T-helper 22 cell (primary cell): ENCODE measurements around the gene SYT8.

ENCODE experiments used
- DNase-seq: peaks from one replicate; pipeline ENCODE4 v3.0.0-alpha.2; 2020; ENCODE audit warnings: low read depth

SYT8 gene

GRCh38 chr11:1819074-1819473 lies 15.7 kb upstream of the SYT8 start:
- no peak for DNase-seq

GRCh38 chr11:1820463-1821325 lies 14.1 kb upstream of the SYT8 start:
- no peak for DNase-seq

DNA sequence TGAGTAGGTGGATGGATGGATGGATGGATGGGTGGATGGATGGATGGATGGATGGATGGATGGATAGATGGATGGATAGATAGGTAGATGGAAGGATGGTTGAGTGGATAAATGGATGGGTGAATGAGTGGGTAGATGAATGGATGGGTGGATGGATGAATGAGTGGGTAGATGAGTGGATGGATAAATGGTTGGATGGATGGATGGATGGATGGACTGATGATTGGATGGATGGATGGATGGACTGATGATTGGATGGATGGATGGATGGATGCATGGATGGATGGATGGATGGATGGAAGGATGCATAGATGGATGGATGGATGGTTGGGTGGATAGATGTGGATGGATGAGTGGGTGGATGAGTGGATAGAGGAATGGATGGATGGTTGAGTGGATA lies 13.2 kb upstream of the SYT8 start:
- no peak for DNase-seq

GRCh38 chr11:1822648-1823375 lies 12.0 kb upstream of the SYT8 start:
- no peak for DNase-seq

- DNase-seq = no peak
These were observed 11.2 kb upstream of the SYT8 start for GRCh38 chr11:1823376-1824220.

DNA sequence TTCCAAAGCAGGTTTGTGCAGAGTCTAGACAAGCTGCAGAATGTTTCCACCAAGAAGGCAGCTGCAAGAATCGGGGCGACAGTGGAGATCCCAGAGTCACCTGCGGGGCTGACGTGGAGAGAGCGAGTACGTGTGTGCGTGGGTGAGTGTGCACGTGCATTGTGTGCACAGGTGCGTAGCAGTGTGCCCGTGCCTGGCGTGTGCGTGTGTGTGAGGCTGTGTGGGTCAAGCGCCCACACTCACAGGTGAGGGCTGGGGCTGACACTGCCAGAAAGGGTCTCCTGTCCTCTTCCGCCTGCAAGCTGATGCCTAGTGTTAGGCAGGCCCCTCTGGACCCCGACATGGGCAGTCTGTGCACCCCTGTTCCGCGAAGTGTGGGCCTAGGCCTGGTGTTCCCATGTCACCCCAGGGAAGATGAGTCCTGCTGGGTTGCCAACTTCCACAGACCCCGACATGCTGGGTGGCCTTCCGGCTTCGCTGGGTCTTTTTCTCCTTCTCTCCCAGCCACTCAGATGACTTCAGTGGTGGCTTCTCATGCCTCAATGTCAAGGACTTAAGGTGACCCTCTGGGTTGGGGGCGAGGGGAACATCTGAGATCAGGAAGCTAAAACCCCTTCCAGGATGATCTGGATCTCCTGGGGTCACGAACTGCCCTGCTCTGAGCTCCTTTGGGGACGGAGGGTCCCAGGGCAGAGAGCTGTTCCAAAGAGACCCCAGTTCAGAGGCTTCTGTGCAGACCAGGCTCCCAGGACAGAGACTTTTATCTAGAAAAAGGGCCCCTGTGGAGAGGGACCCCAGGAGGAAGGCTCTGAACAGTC lies 10.4 kb upstream of the SYT8 start:
- DNase-seq = no peak

DNA sequence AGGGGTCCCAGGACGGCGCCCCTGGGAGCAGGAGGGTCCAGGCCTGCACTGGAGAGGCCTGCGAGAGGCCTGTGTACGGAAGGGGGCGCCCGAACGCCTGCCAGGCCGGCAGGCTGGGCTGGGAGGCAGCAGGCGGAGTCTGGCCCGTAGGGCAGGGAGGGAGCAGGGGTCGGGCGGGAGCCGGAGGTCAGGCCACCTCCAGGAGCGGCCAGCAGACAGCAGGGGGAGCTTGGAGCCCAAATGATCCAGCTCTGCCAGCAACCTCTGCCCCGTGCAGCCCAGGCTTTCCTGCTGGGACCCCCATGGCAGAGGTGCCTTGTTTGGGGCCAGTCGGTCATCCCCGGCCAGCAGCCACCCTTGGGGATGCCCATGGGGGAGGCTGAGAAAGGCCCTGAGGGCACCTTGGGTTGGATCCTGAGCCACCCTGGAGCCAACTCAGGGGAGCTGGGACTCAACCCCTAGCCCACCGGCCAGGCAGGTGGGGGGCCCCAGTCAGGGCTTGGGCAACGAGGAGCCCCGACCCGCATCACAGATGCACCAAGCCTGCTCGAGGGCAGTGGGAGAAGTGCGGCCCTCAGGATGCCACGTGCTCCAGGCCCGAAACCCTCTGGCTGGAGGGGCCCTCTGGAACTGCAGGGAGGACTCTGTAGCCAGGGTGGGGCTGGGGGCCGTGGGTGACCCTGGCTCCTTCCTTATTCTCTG lies 9.6 kb upstream of the SYT8 start:
- DNase-seq = no peak

GRCh38 chr11:1825785-1826451 lies 8.9 kb upstream of the SYT8 start:
- no peak for DNase-seq

DNA sequence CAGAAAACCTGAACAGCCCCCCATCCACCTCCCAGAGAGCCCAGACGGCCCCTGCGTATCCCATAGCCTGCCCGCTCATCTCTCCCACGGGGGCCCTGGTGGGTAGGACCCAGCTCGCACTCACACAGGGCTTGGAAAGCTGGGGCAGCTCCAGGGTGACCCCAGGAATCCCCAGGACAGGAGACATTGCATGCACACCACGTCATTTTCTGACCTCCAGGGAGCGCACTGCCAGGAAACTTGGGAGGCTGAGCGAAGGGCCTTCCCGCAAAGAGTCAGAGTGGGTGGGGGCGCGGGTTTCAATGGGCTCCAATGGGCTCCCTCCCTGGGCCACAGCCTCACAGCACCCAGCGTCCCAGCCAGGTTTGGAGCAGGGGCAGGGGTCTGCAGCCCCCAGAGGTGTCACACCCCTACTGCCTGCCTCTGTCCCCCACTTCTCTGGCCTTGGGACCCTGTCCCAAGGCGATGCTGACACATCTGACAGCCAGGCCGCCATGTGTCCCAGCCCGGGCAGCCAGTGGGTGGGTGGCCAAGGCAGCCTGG lies 8.2 kb upstream of the SYT8 start:
- DNase-seq = no peak

DNA sequence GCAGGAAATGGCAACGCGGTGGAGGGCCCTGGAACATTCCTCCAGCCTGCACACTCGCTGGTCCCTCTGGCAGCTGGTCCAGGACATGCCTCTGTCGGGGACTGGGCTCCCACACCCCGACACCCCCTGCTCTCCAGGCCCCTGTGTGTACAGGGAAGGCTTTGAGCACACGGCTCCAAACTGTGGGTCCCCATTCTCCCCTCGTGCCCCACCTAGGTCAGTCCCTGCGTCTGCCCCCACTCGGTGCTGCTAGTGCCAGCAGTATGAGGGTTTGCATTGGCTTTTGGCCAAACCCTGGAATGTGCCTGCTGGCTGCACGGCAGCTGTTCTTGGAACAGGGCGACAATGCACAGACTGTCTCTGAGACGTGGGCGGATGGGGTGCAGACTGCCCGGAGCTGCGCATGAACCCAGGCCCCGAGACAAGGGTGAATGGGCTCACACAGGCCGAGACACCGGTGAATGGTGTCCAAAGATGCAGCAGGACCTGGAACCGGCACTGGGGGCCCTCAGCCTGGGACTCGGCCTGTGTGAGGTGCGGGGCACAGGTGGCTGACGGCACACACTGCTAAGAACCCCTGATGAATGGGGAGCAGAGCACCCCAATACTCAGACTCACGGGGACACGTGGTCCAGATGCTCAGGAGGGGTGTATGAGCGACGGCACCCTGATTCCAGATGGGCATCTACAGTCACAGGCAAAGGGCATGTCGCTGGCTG lies 7.5 kb upstream of the SYT8 start:
- no peak for DNase-seq

DNA sequence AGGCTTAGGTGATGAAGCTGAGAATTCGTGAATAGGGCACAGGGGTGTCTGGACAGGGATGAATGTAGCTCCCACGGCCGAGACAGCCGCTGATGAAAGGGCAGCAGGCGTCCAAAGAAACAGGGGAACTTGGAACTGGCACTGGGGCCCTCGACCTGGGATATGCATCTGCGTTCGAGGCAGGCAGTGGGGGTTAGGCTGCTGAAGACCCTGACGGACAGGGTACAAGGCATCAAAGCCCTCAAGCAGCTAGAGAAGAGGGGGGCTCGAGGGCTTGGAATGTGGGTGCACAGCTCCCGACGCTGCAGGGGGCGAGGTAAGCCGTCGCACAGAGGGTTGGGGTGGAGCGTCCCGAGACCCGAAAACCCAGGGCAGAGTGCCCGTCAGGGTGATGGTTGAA lies 6.9 kb upstream of the SYT8 start:
- DNase-seq = no peak

- DNase-seq = no peak
These were observed 6.2 kb upstream of the SYT8 start for GRCh38 chr11:1828542-1828941.

- no peak for DNase-seq
These were observed 5.6 kb upstream of the SYT8 start for GRCh38 chr11:1829039-1829820.

DNA sequence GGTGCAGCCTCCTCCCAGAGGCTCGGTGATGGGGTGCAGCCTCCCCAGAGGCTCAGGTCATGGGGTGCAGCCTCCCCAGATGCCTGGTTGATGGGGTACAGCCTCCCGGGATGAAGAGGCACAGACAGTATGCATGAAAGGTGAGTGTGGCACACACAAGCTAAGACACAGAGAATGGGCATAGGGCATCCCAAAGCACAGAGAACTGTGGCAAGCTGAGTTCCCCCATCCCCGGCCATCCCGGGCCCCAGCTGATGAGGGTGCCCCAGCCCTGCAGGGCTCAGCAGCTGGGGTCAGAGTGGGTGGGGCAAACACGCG lies 4.8 kb upstream of the SYT8 start:
- no peak for DNase-seq

DNA sequence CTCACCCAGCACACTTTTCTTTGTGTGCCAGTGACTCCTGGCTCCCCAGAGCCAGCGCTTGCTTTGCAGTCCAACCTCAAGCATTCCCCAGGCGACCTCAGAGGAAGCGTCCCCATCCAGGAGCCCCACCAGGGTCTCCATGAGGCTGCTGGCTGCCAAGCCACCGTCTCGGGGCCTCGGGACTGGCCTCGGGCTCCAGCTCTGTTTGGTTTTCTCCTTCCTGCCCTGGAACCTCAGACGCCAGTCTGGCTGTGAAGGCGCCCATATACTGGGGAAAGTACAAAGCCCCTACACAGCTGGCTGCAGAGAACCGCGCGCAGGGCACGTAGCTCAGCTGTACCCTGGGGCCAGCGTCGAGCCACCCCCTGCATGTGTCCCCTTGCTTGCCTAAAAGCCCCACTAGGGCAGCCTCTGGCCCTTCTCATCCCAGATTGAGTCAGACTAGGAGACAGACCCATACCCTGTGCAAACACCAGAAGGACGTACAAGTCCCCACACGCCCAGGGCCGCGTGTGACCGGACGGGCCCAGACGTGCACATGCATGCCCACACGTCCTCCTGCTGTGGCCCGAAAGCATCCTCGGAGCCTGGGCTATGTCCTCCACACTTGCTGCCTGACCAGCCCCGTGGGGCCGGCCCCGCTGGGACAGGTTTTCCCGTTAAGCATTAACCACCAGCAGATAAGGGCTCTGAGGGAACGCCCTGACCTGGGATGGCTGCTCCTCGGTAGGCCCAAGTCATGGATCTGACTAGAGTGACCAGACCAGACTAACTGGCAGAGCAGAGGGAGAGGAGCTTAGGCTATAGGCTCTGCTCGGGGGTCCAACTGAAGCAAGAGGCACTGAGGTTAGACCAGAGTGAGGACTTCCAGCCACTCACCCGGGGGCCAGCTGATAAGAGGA lies 4.2 kb upstream of the SYT8 start:
- DNase-seq = no peak

GRCh38 chr11:1831338-1832210 lies 3.2 kb upstream of the SYT8 start:
- DNase-seq = no peak
